Sigmoid colon (tissue), 7 donors: ENCODE measurements around the gene SYNJ2. TPM values are rescaled to one million over a fixed set of nuclear protein-coding genes. Genes with fewer than 3 reads are reported as not detected.

Experiments
- DNase-seq: peaks from one replicate; pipeline ENCODE4 v3.0.0-alpha.2; 2019
- H3K27ac ChIP-seq, 4 donors: fragments of 200-600 bp; sonication (generic); one replicate each; pipeline ENCODE4 v1.5.1; 2016 to 2019; ENCODE audit warnings: mild to moderate bottlenecking in 1 of 4
- H3K27me3 ChIP-seq, 3 donors: fragments of 200-600 bp; sonication (generic); one replicate each; pipeline ENCODE4 v1.5.1; 2019; ENCODE audit warnings: mild to moderate bottlenecking in 1 of 3
- H3K36me3 ChIP-seq, 4 donors: fragments of 200-600 bp; sonication (generic); one replicate each; pipeline ENCODE4 v1.5.1; 2016 to 2019
- H3K4me1 ChIP-seq, 4 donors: fragments of 200-600 bp; sonication (generic); one replicate each; pipeline ENCODE4 v1.5.1; 2017 to 2019
- H3K4me3 ChIP-seq, 4 donors: fragments of 200-600 bp; sonication (generic); one replicate each; pipeline ENCODE4 v1.5.1; 2017 to 2019; ENCODE audit warnings: mild to moderate bottlenecking in 2 of 4, moderate library complexity in 1 of 4
- H3K9me3 ChIP-seq, 4 donors: fragments of 200-600 bp in 3 of 4; sonication (generic) in 3 of 4; one replicate each; pipeline versions ENCODE4 v1.5.1 to v1.6.1; 2013 to 2019
- EP300 ChIP-seq, 4 donors: sonication (generic); formaldehyde crosslinking; IDR thresholded peaks; one replicate each; pipeline ENCODE4 v1.6.1; 2017; ENCODE audit warnings: antibody characterized with exemption in 4 of 4
- POLR2A ChIP-seq, 2 donors: fragments of 450-650 bp; IDR thresholded peaks; one replicate each; pipeline ENCODE4 v1.6.1; 2016; ENCODE audit warnings: antibody characterized with exemption in 2 of 2, mild to moderate bottlenecking in 2 of 2, moderate library complexity in 2 of 2
- POLR2AphosphoS5 ChIP-seq, 4 donors: sonication (generic); formaldehyde crosslinking; IDR thresholded peaks; one replicate each; pipeline ENCODE4 v1.6.1; 2017; ENCODE audit warnings: antibody characterized with exemption in 4 of 4
- WGBS, 2 donors: extraction: QIAGEN DNeasy Blood & Tissue Kit; methylation state at CpG; one replicate each; pipeline ENCODE4 v1.1.7; 2013; 5-methylcytosine and 5-hydroxymethylcytosine counted together
- intact Hi-C: fragments of 100-400 bp; cut with DNase I; formaldehyde crosslinking; loops from one replicate; pipeline ENCODE4 v1.15.1; 2023
- polyA plus RNA-seq, 3 donors: library from polyadenylated mRNA; stranded (reverse); fragments of 200-250 nt; gene quantifications; one replicate each; pipeline ENCODE4 v1.2.3, GENCODE V29; 2013
- total RNA-seq, 4 donors: library from RNA; depleted of rRNA; stranded (reverse); fragments of >200 nt; gene quantifications; one replicate each; pipeline ENCODE4 v1.1.0, GENCODE V29; 2016
- TF ChIP-seq, protein P1 (sequence below), 4 experiments: fragments of 450-650 bp in 3 of 4; fragments of 200-600 bp in 1 of 4; IDR thresholded peaks; one replicate each; pipeline ENCODE4 v1.5.1; 2016 to 2019; ENCODE audit warnings: antibody characterized with exemption in 4 of 4, mild to moderate bottlenecking in 3 of 4, moderate library complexity in 2 of 4
- donor health status: healthy with polysubstance abuse.
- donor health status: Bipolar disorder and iron deficiency.
- donor health status: healthy.

The SYNJ2 gene
- total and polyA plus RNA-seq, 7 donors, result 8.7 to 22.9 (median 12.9) TPM

DNA sequence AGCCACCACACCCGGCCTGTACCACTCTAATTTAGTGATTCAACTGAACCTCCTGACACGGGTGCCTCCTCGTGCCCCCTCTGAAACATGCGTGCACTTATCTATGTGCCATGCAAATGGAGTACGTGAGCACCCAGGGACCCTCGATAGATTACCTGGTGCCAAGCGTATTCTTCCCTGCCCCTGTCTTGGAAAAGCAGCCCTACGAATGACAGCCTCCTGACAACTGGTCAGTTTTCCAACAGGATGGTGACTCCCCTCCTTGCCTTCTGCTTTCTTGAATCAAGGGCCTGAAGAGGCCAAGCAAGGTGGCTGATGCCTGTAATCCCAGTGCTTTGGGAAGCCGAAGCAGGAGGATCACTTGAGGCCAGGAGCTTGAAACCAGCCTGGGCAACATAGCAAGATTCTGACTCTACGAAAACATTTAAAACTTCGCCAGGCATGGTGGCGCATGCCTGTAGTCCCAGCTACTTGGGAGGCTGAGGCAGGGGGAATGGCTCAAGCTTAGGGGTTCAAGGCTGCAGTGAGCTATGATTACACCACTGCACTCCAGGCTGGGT is 25.4 kb upstream of the SYNJ2 start:
- Histone ChIP-seq H3K9me3 (peaks cover 0 to 19% (median 8%) of the 10 kb centered on the region in 4 donors), H3K27ac (no peak overlapping the region), H3K4me3 (no peak overlapping the region), H3K36me3 (no peaks in the 10 kb centered on the region), H3K4me1 (peaks cover 0 to 13% (median 6%) of the 10 kb centered on the region in 4 donors), H3K27me3 (no peaks in the 10 kb centered on the region)
- intact Hi-C loops, result no loop called here
- 72 to 97% methylated on average over 12 of the region's 12 CpGs for WGBS, 2 donors
- TF ChIP-seq EP300 (IDR thresholded peaks at IDR 0.05) (no peak), POLR2A (IDR thresholded peaks at IDR 0.05) (no peak), POLR2AphosphoS5 (IDR thresholded peaks at IDR 0.05) (no peak)
- TF ChIP-seq, protein P1, sequence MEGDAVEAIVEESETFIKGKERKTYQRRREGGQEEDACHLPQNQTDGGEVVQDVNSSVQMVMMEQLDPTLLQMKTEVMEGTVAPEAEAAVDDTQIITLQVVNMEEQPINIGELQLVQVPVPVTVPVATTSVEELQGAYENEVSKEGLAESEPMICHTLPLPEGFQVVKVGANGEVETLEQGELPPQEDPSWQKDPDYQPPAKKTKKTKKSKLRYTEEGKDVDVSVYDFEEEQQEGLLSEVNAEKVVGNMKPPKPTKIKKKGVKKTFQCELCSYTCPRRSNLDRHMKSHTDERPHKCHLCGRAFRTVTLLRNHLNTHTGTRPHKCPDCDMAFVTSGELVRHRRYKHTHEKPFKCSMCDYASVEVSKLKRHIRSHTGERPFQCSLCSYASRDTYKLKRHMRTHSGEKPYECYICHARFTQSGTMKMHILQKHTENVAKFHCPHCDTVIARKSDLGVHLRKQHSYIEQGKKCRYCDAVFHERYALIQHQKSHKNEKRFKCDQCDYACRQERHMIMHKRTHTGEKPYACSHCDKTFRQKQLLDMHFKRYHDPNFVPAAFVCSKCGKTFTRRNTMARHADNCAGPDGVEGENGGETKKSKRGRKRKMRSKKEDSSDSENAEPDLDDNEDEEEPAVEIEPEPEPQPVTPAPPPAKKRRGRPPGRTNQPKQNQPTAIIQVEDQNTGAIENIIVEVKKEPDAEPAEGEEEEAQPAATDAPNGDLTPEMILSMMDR (IDR thresholded peaks at IDR 0.05), result no peak
- DNase-seq, result no peak

DNA sequence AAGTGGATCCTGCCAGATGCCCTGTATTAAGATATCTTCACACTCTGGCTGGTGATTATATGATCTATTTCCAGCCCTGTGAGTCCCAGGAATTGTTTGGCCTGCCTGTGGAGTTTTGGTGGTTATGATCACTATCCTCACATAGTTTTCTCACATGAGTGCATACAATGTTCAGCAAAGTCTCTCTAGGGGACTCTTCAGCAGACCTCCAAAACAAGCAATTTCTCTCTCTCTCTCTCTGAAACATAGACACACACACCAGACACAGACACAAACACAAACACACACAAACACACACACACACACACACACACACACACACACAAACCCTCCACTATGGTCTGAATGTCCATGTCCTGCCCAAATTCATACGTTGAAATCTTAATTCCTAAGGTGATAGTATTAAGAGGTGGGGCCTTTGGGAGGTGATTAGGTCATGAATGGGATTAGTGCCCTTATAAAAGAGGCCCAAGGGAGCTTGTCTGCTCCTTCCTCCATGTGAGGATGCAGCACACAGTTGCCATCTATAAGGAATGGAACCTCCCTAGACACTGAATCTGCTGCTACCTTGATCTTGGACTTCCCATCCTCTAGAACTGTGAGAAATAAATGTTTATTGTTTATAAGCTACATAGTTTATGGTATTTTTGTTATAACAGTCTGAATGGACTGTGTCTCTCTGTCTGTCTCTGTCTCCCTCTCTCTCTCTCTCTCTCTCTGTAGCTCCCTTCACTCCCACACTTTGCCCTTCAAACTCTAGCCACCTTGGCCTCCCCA is 22.0 kb upstream of the SYNJ2 start:
- Histone ChIP-seq H3K9me3 (peaks cover 0 to 19% (median 8%) of the 10 kb centered on the region in 4 donors), H3K27me3 (no peaks in the 10 kb centered on the region), H3K36me3 (no peaks in the 10 kb centered on the region), H3K4me3 (no peak overlapping the region), H3K27ac (no peak overlapping the region), H3K4me1 (peaks cover 0 to 2% (median under 1%) of the 10 kb centered on the region in 4 donors)
- no peak for TF ChIP-seq EP300 (IDR thresholded peaks at IDR 0.05)
- TF ChIP-seq POLR2A (IDR thresholded peaks at IDR 0.05), result no peak
- TF ChIP-seq POLR2AphosphoS5 (IDR thresholded peaks at IDR 0.05), result no peak
- TF ChIP-seq, protein P1 (IDR thresholded peaks at IDR 0.05), result no peak
- intact Hi-C loops, result no loop called here
- 96 to 98% methylated on average over 1 of the region's 1 CpG for WGBS, 2 donors
- DNase-seq, result no peak

DNA sequence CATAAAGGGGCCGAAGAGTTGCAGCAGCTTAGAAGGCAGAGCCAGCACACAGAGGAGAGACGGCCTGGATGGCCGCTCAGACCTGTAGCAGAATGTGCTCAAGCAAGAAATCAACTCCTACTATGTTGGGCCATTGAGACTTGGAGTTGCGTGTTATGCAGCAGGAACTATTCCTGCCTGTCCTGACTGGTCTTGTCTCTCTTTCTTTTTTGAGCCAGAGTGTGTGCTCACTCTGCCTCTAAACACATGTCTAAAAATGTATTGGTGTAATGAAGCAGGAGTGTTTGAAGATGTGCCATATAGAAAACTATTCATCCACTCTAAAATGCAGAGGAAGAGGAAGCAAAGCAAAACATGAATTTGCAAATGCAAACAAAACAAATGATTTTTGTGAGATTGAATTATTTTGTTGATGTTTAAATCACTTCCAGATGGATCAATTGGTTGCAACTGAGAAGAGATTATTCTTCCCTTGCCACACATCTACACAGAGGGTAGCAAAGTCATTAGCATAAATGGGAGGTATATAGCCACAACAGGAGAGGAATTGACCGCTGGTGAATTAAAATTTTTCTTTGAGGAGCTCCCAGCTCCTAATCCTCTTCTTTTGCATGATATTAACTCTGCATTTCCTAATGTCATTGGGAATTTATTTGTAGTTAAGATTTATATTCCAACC is 20.4 kb upstream of the SYNJ2 start:
- intact Hi-C loops, result no loop called here
- 96% methylated on average over 5 of the region's 5 CpGs for WGBS, 2 donors
- no peak overlapping the region for H3K4me3 ChIP-seq
- TF ChIP-seq POLR2A (IDR thresholded peaks at IDR 0.05), result no peak
- TF ChIP-seq EP300 (IDR thresholded peaks at IDR 0.05), result no peak
- no peak for TF ChIP-seq POLR2AphosphoS5 (IDR thresholded peaks at IDR 0.05)
- TF ChIP-seq, protein P1 (IDR thresholded peaks at IDR 0.05), result no peak
- DNase-seq, result no peak
- H3K27me3 ChIP-seq, result no peaks in the 10 kb centered on the region
- H3K9me3 ChIP-seq, result peaks cover 0 to 19% (median 8%) of the 10 kb centered on the region in 4 donors
- H3K36me3 ChIP-seq, result no peaks in the 10 kb centered on the region
- no peak overlapping the region for H3K27ac ChIP-seq
- no peaks in the 10 kb centered on the region for H3K4me1 ChIP-seq

DNA sequence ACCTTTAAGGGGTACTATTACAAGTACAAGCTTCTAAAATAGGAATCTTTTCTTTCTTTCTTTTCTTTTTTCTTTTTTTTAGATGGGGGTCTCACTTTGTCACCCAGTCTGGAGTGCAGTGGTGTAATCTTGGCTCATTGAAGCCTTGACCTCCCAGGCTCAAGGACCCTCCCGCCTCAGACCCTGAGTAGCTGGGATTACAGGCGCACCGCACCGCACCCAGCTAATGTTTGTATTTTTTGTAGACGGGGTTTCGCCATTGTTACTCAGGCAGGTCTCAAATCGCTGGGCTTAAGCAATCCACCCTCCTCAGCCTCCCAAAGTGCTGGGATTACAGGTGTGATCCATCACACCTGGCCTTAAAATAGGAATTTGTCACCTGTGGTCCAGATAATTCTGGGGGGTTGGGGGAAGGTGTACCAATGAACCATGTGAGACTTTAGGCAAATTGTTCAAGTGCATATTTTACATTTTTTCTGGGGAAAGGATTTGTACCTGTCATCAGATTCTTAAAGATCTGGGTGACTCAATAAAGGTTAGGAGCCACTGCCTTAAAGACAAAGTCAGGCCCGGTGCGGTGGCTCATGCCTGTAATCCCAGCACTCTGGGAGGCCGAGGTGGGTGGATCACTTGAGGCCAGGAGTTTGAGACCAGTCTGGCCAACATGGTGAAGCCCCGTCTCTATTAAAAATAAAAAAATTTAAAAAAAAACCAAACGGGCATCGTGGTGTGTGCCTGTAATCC is 19.7 kb upstream of the SYNJ2 start:
- Histone ChIP-seq H3K9me3 (peaks cover 0 to 19% (median 8%) of the 10 kb centered on the region in 4 donors), H3K27ac (no peak overlapping the region), H3K27me3 (no peaks in the 10 kb centered on the region), H3K36me3 (no peaks in the 10 kb centered on the region), H3K4me1 (no peaks in the 10 kb centered on the region), H3K4me3 (no peak overlapping the region)
- intact Hi-C loops, result no loop called here
- WGBS, 2 donors, result 90 to 93% methylated on average over 13 of the region's 13 CpGs
- no peak for DNase-seq
- TF ChIP-seq, protein P1 (IDR thresholded peaks at IDR 0.05), result no peak
- TF ChIP-seq POLR2AphosphoS5 (IDR thresholded peaks at IDR 0.05), result no peak
- no peak for TF ChIP-seq POLR2A (IDR thresholded peaks at IDR 0.05)
- no peak for TF ChIP-seq EP300 (IDR thresholded peaks at IDR 0.05)
